GM10248 (cell line): ENCODE data around the gene TNFRSF8.
A peak's percentile ranks its signal among the peaks of the same experiment; 100 is the strongest.
"Not testable (repeated sequence)": the region's sequence is repeated elsewhere in the genome, so short reads cannot be mapped to it uniquely, and the experiment has no call there.

Source experiments
- CTCF ChIA-PET: fragments of 300-600 bp; sonication (Branson Sonifier 250); formaldehyde crosslinking; extraction: SDS; loops from one replicate; lab custom pipeline; 2021; ENCODE audit warnings: antibody characterized with exemption; lab: Yijun Ruan, JAX
- POLR2A ChIA-PET: fragments of 350-650 bp; sonication (Branson Sonifier 250); formaldehyde crosslinking; extraction: SDS; loops from one replicate; lab custom pipeline; 2020; ENCODE audit warnings: antibody characterized with exemption; lab: Yijun Ruan, JAX
- DNase-seq: peaks from one replicate; pipeline ENCODE4 v3.0.0; 2012; ENCODE audit errors: extremely low spot score
- TF ChIP-seq, protein P1 (sequence below): IDR thresholded peaks from 2 replicates; pipeline ENCODE4 v1.5.1; 2012; ENCODE audit warnings: mild to moderate bottlenecking, low read depth; ENCODE audit errors: extremely low read depth, missing control alignments, control extremely low read depth

TNFRSF8 gene

GRCh38 chr1:12106153-12106552 lies 43.0 kb downstream of the TNFRSF8 start:
- ChIA-PET CTCF (interaction anchor here (1.7 to 2.2 kb wide), 3 partner anchors 11 to 103 kb away, joined by 6 to 8 read pairs (median 7); no protein-coding TSS in a partner anchor), POLR2A (interaction anchor here (0.7 kb wide), 1 partner anchor 100 kb away, joined by 3 read pairs; no protein-coding TSS in a partner anchor)
- TF ChIP-seq, protein P1, sequence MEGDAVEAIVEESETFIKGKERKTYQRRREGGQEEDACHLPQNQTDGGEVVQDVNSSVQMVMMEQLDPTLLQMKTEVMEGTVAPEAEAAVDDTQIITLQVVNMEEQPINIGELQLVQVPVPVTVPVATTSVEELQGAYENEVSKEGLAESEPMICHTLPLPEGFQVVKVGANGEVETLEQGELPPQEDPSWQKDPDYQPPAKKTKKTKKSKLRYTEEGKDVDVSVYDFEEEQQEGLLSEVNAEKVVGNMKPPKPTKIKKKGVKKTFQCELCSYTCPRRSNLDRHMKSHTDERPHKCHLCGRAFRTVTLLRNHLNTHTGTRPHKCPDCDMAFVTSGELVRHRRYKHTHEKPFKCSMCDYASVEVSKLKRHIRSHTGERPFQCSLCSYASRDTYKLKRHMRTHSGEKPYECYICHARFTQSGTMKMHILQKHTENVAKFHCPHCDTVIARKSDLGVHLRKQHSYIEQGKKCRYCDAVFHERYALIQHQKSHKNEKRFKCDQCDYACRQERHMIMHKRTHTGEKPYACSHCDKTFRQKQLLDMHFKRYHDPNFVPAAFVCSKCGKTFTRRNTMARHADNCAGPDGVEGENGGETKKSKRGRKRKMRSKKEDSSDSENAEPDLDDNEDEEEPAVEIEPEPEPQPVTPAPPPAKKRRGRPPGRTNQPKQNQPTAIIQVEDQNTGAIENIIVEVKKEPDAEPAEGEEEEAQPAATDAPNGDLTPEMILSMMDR, result no peak
- no peak for DNase-seq

GRCh38 chr1:12106861-12107260 lies 43.8 kb downstream of the TNFRSF8 start:
- ChIA-PET POLR2A (interaction anchor here (0.7 kb wide), 1 partner anchor 99 kb away, joined by 3 read pairs; no protein-coding TSS in a partner anchor), CTCF (interaction anchor here (1.3 to 2.8 kb wide), 5 partner anchors 12 to 102 kb away, joined by 4 to 16 read pairs (median 7); no protein-coding TSS in a partner anchor)
- DNase-seq, result not testable (repeated sequence)
- TF ChIP-seq, protein P1, result peak; percentile 27

- DNase-seq, result no peak
- TF ChIP-seq, protein P1, result no peak
- CTCF ChIA-PET, result interaction anchor here (1.1 to 2.8 kb wide), 6 partner anchors 12 to 102 kb away, joined by 3 to 16 read pairs (median 6); no protein-coding TSS in a partner anchor
- POLR2A ChIA-PET, result no interaction called here
These were observed 44.6 kb downstream of the TNFRSF8 start for GRCh38 chr1:12107718-12108117.

DNA sequence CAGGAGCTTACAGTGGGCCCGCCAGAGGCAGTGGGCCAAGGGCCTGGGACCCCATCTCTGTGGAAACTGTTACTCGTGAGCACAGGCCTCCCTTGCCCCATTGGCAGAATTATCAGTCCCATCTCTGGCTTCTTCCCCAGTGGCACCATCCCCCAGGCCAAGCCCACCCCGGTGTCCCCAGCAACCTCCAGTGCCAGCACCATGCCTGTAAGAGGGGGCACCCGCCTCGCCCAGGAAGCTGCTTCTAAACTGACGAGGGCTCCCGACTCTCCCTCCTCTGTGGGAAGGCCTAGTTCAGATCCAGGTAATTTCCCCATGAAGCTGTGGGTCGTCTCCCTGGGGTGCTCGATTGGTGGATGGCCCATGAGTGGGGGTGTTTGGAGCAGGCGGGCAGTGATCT lies 46.8 kb downstream of the TNFRSF8 start:
- POLR2A ChIA-PET, result no interaction called here
- TF ChIP-seq, protein P1, result no peak
- CTCF ChIA-PET, result interaction anchor here (2.1 to 2.8 kb wide), 3 partner anchors 14 to 16 kb away, joined by 6 to 16 read pairs (median 13); no protein-coding TSS in a partner anchor
- no peak for DNase-seq

DNA sequence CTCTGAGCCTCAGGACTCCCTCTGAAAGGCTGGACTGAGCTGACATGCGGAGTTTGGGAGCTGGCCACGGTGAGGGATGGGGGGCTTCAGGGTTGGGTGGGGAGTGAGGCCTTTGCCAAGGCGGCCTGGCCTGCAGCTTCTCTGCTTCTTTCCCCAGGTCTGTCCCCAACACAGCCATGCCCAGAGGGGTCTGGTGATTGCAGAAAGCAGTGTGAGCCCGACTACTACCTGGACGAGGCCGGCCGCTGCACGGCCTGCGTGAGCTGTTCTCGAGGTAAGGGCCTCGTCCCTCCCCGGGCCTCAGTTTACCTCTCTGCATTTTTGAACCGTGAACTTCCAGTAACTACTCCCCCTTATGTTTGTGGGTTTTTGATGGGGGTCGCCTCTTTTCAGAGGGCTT lies 48.6 kb downstream of the TNFRSF8 start:
- DNase-seq, result no peak
- CTCF ChIA-PET, result interaction anchor here (2.1 to 2.3 kb wide), 2 partner anchors 13 to 14 kb away, joined by 6 to 13 read pairs; no protein-coding TSS in a partner anchor
- TF ChIP-seq, protein P1, result no peak
- POLR2A ChIA-PET, result no interaction called here

- no peak for DNase-seq
- TF ChIP-seq, protein P1, result no peak
- ChIA-PET CTCF (interaction anchor here (1.4 kb wide), 1 partner anchor 12 kb away, joined by 3 read pairs; no protein-coding TSS in a partner anchor), POLR2A (interaction anchor here (0.6 kb wide), 1 partner anchor 158 kb away, joined by 5 read pairs; no protein-coding TSS in a partner anchor)
These were observed 49.6 kb downstream of the TNFRSF8 start for GRCh38 chr1:12112711-12113161.
